ENCODE results near the gene KCNJ15.

KCNJ15 gene

GRCh38 chr21:38326899-38327298 is 70.1 kb downstream of the KCNJ15 start:
- DNase-seq (ENCODE audit: low spot score), result no peak

- no peak for DNase-seq (ENCODE audit: low spot score)
Observed at GRCh38 chr21:38327984-38328383, 71.2 kb downstream of the KCNJ15 start.

GRCh38 chr21:38329162-38329561 is 72.4 kb downstream of the KCNJ15 start:
- no peak for DNase-seq (ENCODE audit: low spot score)

- DNase-seq (ENCODE audit: low spot score), result no peak
Observed at GRCh38 chr21:38330666-38331065, 73.9 kb downstream of the KCNJ15 start.

- DNase-seq (ENCODE audit: low spot score), result no peak
Observed at GRCh38 chr21:38333301-38334272, 76.8 kb downstream of the KCNJ15 start.

GRCh38 chr21:38334866-38335265 is 78.1 kb downstream of the KCNJ15 start:
- DNase-seq (ENCODE audit: low spot score), result no peak

- no peak for DNase-seq (ENCODE audit: low spot score)
Observed at GRCh38 chr21:38337793-38338192, 81.0 kb downstream of the KCNJ15 start.

GRCh38 chr21:38340131-38340530 is 83.3 kb downstream of the KCNJ15 start:
- no peak for DNase-seq (ENCODE audit: low spot score)

- DNase-seq (ENCODE audit: low spot score), result no peak
Observed at GRCh38 chr21:38341546-38342012, 84.8 kb downstream of the KCNJ15 start.

GRCh38 chr21:38342739-38343138 is 85.9 kb downstream of the KCNJ15 start:
- DNase-seq (ENCODE audit: low spot score), result no peak

- no peak for DNase-seq (ENCODE audit: low spot score)
Observed at GRCh38 chr21:38343691-38344090, 86.9 kb downstream of the KCNJ15 start.

GRCh38 chr21:38346286-38346685 is 89.5 kb downstream of the KCNJ15 start:
- no peak for DNase-seq (ENCODE audit: low spot score)

GRCh38 chr21:38349111-38349746 is 92.4 kb downstream of the KCNJ15 start:
- no peak for DNase-seq (ENCODE audit: low spot score)

GRCh38 chr21:38349977-38350376 is 93.2 kb downstream of the KCNJ15 start:
- DNase-seq (ENCODE audit: low spot score), result no peak

GRCh38 chr21:38350684-38351083 is 93.9 kb downstream of the KCNJ15 start:
- no peak for DNase-seq (ENCODE audit: low spot score)

- DNase-seq (ENCODE audit: low spot score), result no peak
Observed at GRCh38 chr21:38351176-38351959, 94.6 kb downstream of the KCNJ15 start.

GRCh38 chr21:38351961-38352521 is 95.2 kb downstream of the KCNJ15 start:
- DNase-seq (ENCODE audit: low spot score), result no peak

GRCh38 chr21:38352536-38353219 is 95.9 kb downstream of the KCNJ15 start:
- DNase-seq (ENCODE audit: low spot score), result no peak

- no peak for DNase-seq (ENCODE audit: low spot score)
Observed at GRCh38 chr21:38354231-38354630, 97.4 kb downstream of the KCNJ15 start.

- DNase-seq (ENCODE audit: low spot score), result no peak
Observed at GRCh38 chr21:38354746-38355145, 98.0 kb downstream of the KCNJ15 start.

- DNase-seq (ENCODE audit: low spot score), result no peak
Observed at GRCh38 chr21:38355353-38355752, 98.6 kb downstream of the KCNJ15 start.

Data from putamen (tissue), 1 donor.